Kidney (tissue), 14 donors: ENCODE data around the gene ZNRF3. TPM values are rescaled to one million over a fixed set of nuclear protein-coding genes. Genes with fewer than 3 reads are reported as not detected.
"Not testable (repeated sequence)": the region's sequence is repeated elsewhere in the genome, so short reads cannot be mapped to it uniquely, and the experiment has no call there.

Source experiments
- DNase-seq, 5 donors: peaks; one replicate each; pipeline ENCODE4 v3.0.0-alpha.2; 2013 to 2020
- FAIRE-seq: peaks from 2 replicates; lab custom pipeline; 2012; peaks lifted over from hg19 to GRCh38; lab: Jason Lieb, UNC
- H3K27ac ChIP-seq, 2 donors: one replicate each; pipeline ENCODE4 v1.7.0; 2013; ENCODE audit warnings: low read depth in 2 of 2, low read length in 2 of 2, inconsistent platforms in 1 of 2
- H3K27me3 ChIP-seq: one replicate; pipeline ENCODE4 v1.7.1; 2013; ENCODE audit warnings: low read length, inconsistent platforms; ENCODE audit not compliant: control insufficient read depth, insufficient read depth
- H3K36me3 ChIP-seq, 3 donors: one replicate each; pipeline versions ENCODE4 v1.7.0 to v1.7.1; 2013; ENCODE audit warnings: low read length in 3 of 3, control low read depth in 1 of 3, inconsistent platforms in 1 of 3; ENCODE audit not compliant: insufficient read depth in 3 of 3, control insufficient read depth in 2 of 3
- H3K4me1 ChIP-seq, 3 donors: one replicate each; pipeline versions ENCODE4 v1.7.0 to v1.7.1; 2013; ENCODE audit warnings: low read length in 3 of 3, inconsistent platforms in 1 of 3, low read depth in 1 of 3; ENCODE audit not compliant: control insufficient read depth in 2 of 3, insufficient read depth in 2 of 3
- H3K4me3 ChIP-seq, 3 donors: one replicate each; pipeline versions ENCODE4 v1.7.0 to v1.8.1; 2013; ENCODE audit warnings: low read length in 3 of 3, control low read depth in 1 of 3, inconsistent platforms in 1 of 3
- H3K9ac ChIP-seq, 3 donors: one replicate each; pipeline versions ENCODE4 v1.7.0 to v1.7.1; 2013; ENCODE audit warnings: low read length in 3 of 3, control low read depth in 1 of 3, inconsistent platforms in 1 of 3
- H3K9me3 ChIP-seq, 3 donors: one replicate each; pipeline versions ENCODE4 v1.7.0 to v1.7.1; 2013; ENCODE audit warnings: low read length in 3 of 3, control low read depth in 1 of 3, inconsistent platforms in 1 of 3; ENCODE audit not compliant: control insufficient read depth in 2 of 3, insufficient read depth in 1 of 3
- intact Hi-C: fragments of 100-400 bp; cut with DNase I; formaldehyde crosslinking; loops from one replicate; pipeline ENCODE4 v1.11.1; 2022
- polyA plus RNA-seq: library from polyadenylated mRNA; stranded (reverse); fragments of 350-450 nt; fragmentation: Illumina TruSeq; extraction: RNeasy Lipid Tissue Mini Kit (QIAGEN cat#74804); gene quantifications from one replicate; pipeline ENCODE4 v1.2.3, GENCODE V29; 2014; ENCODE audit warnings: low read depth, low replicate concordance; ENCODE audit not compliant: insufficient read depth
- total RNA-seq: library from RNA; stranded (reverse); fragmentation: NEBNext Ultra II Directional; extraction: Animal tissue kit (Norgen Biotek cat#: 25700); gene quantifications from one replicate; pipeline ENCODE4 v1.2.1, GENCODE V29; 2021
- TF ChIP-seq, protein P1 (sequence below): IDR thresholded peaks from 3 replicates; pipeline ENCODE4 v1.5.1; 2012; ENCODE audit warnings: mild to moderate bottlenecking, moderate library complexity, borderline replicate concordance; ENCODE audit not compliant: insufficient read depth; ENCODE audit errors: extremely low read depth
- donor health status: control.
- donor health status: control.
- donor health status: control.
- donor health status: control.
- donor health status: control.
- donor health status: DM: yes; HTN: yes; CAD: no.
- donor health status: Normal renal cell carcinoma (clear cell type).

ZNRF3 gene
- total and polyA plus RNA-seq, 2 donors from 2014 or later = 6.8 to 24.4 TPM

DNA sequence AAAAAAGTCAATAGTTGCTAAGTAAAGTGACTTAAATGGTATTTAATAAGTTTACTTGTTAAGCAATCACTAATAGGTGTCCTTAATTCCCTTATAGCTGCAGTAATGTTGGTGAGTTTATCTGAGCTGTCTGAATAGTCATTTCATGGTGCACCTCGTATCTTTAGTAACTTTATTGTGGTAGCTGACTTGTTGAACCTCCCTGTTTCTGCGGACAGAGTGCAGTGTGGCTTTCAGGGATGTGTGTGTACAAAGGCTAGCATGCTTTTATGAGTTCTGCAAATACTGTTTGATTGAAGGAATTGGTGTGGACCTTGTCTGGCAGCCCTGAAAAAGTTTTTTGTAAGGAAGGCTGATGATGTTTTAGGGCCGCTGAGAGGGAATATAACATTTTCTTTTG is 2.6 kb downstream of the ZNRF3 start:
- H3K4me1 ChIP-seq = peaks cover 5 to 12% (median 9%) of the 10 kb centered on the region in 3 donors
- peak overlapping the region; percentile 35 to 87 (median 83) for H3K4me3 ChIP-seq
- H3K9me3 ChIP-seq = no peaks in the 10 kb centered on the region
- intact Hi-C loops = no loop called here
- H3K27me3 ChIP-seq = no peaks in the 10 kb centered on the region
- DNase-seq (peak in 3 of 5 donors; percentile 28 to 58 (median 54)), FAIRE-seq (no peak)
- H3K36me3 ChIP-seq = no peaks in the 10 kb centered on the region
- H3K9ac ChIP-seq = peak overlapping the region in 2 of 3 donors; percentile 24 to 29
- H3K27ac ChIP-seq = no peak overlapping the region
- TF ChIP-seq, protein P1, sequence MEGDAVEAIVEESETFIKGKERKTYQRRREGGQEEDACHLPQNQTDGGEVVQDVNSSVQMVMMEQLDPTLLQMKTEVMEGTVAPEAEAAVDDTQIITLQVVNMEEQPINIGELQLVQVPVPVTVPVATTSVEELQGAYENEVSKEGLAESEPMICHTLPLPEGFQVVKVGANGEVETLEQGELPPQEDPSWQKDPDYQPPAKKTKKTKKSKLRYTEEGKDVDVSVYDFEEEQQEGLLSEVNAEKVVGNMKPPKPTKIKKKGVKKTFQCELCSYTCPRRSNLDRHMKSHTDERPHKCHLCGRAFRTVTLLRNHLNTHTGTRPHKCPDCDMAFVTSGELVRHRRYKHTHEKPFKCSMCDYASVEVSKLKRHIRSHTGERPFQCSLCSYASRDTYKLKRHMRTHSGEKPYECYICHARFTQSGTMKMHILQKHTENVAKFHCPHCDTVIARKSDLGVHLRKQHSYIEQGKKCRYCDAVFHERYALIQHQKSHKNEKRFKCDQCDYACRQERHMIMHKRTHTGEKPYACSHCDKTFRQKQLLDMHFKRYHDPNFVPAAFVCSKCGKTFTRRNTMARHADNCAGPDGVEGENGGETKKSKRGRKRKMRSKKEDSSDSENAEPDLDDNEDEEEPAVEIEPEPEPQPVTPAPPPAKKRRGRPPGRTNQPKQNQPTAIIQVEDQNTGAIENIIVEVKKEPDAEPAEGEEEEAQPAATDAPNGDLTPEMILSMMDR = no peak

DNA sequence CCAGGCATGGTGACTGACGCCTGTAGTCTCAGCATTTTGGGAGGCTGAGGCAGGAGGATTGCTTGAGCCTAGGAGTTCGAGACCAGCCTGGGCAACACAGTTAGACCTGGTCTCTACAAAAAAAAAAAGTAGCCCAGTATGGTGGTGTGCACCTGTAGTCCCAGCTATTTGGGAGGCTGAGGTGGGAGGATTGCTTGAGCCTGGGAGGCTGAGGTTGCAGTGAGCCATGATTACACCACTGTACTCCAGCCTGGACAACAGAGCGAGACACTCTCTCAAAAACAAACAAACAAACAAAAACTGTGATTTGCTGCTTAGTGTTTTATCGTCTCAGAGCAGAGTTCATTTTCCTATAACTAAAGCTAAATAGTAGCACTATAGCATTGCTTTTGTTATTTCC is 3.3 kb downstream of the ZNRF3 start:
- H3K9me3 ChIP-seq, H3K36me3 ChIP-seq, intact Hi-C loops, FAIRE-seq, H3K27me3 ChIP-seq, H3K27ac ChIP-seq, DNase-seq: not testable (repeated sequence)
- peak overlapping the region in 1 of 3 donors; percentile 11 for H3K4me3 ChIP-seq
- peak overlapping the region in 1 of 3 donors; percentile 29 for H3K9ac ChIP-seq
- peaks cover 5 to 19% (median 11%) of the 10 kb centered on the region in 3 donors for H3K4me1 ChIP-seq

DNA sequence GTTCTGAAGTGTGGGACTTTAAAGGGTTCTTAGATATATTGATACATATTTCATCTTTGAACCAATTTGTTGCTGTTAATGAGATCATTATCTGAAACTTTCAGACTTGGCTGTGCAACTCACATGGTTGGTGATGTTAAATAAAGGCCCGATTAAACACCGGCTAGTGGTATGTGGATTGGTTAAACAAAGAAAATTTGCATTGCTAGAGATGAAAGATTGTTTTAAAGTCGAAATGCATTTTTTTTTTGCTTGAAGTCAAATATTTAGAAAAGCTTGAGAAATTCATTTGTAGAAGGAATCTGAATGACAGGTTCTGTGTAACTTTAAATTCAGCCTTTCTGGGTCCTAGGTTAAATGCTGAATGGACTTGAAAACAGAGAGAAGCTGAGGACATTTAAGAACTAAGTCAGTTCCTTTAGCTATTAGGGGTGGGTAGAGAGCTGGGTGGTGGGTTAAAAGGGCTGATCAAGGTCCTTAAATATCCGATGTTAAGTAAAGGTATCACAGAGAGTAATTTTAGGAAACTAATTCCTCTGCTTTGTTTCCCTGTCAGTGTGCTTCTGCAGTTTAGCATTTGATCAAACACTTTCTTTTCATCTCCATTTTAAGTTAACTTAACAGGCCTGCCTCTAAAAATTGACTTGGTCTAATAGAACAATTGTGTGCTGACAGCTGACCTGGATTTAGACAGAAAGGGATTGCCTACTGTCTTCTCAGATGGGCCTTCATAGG is 4.5 kb downstream of the ZNRF3 start:
- FAIRE-seq = no peak
- Histone ChIP-seq H3K27me3 (no peaks in the 10 kb centered on the region), H3K4me3 (no peak overlapping the region), H3K27ac (no peak overlapping the region), H3K36me3 (no peaks in the 10 kb centered on the region), H3K9me3 (no peaks in the 10 kb centered on the region), H3K9ac (no peak overlapping the region), H3K4me1 (peaks cover 5 to 26% (median 16%) of the 10 kb centered on the region in 3 donors)
- DNase-seq = no peak
- intact Hi-C loops = no loop called here
- TF ChIP-seq, protein P1 = no peak

DNA sequence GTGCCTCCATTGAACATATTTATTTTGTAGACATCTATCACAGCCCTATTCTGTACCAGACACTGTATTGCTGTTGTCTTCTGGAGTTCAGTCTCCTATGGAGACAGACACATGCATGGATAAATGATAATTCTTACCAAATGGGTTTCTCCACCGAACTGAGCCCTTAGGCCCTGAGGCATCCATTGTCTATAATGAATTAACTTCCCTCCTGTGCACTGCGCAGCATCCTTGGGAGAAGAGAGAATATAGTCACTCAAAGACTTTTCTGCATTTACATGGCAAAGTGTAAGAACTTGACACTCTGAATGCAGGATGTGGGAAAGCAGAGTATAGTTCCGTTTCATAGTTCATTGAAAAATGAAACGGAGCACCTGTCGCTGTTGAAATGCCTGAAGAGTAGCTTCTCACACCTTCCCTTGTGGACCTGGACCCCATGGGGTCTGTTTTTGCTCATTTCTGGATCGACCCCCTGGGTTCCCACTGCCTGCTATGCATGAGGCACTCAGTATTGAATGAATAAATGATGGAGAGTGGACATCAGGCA is 6.2 kb downstream of the ZNRF3 start:
- FAIRE-seq (no peak), DNase-seq (no peak)
- Histone ChIP-seq H3K9ac (no peak overlapping the region), H3K4me3 (no peak overlapping the region), H3K36me3 (no peaks in the 10 kb centered on the region), H3K4me1 (peaks cover 5 to 29% (median 18%) of the 10 kb centered on the region in 3 donors), H3K27me3 (no peaks in the 10 kb centered on the region), H3K9me3 (no peaks in the 10 kb centered on the region), H3K27ac (no peak overlapping the region)
- TF ChIP-seq, protein P1 = no peak
- intact Hi-C loops = no loop called here
